Mesenteric fat pad (tissue), 1 donor: ENCODE data around the gene DBT. TPM values are rescaled to one million over a fixed set of nuclear protein-coding genes. Genes with fewer than 3 reads are reported as not detected.
"Not testable (repeated sequence)": the region's sequence is repeated elsewhere in the genome, so short reads cannot be mapped to it uniquely, and the experiment has no call there.

ENCODE experiments used
- DNase-seq: peaks from one replicate; pipeline ENCODE4 v3.0.0-alpha.2; 2020; ENCODE audit warnings: low spot score
- total RNA-seq: library from RNA; stranded (reverse); fragmentation: NEBNext Ultra II Directional; extraction: Animal tissue kit (Norgen Biotek cat#: 25700); gene quantifications from one replicate; pipeline ENCODE4 v1.2.1, GENCODE V29; 2021
- donor health status: DM: yes; HTN: yes; CAD: no.

DBT gene
- total RNA-seq, 1 donor from 2014 or later: 9.3 TPM

DNA sequence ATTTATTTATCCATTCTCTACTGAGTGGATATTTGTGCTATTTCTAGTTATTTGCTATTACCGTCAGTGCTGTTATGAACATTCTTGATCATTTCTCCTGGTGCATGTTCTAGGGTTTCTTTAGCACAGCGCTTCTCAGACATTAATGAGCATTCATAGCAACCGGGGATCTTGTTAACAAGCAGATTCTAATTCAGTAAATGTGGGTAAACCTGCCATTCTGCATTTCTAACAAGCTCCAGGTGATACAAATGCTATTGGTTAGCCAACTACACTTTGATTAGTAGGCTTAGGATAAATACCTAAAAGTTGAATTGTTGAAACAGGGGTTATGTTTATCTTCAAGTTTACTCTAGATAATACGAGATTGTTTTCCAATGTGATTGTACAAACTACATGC, 3.3 kb upstream of the DBT start:
- DNase-seq: no peak

DNA sequence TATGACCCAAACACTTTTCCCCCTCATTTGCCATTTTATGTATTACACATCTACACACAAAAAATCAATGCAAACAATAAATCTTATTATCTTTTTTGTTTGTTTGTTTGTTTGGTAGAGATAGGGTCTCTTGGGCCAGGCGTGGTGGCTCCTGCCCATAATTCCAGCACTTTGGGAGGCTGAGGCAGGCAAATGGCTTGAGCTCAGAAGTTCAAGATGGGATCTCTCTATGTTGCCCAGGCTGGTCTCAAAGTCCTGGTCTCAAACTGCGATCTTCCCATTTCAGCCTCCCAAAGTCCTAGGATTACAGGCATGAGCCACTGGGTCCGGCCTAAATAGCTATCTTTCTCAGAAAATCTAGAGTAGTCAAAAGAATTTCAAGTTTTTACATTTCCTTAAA, 1.2 kb upstream of the DBT start:
- DNase-seq: no peak

- DNase-seq: no peak
Measured at GRCh38 chr1:100250264-100250663, 630 bp upstream of the DBT start.

- no peak for DNase-seq
Measured at GRCh38 chr1:100249155-100249536, 488 bp downstream of the DBT start.

DNA sequence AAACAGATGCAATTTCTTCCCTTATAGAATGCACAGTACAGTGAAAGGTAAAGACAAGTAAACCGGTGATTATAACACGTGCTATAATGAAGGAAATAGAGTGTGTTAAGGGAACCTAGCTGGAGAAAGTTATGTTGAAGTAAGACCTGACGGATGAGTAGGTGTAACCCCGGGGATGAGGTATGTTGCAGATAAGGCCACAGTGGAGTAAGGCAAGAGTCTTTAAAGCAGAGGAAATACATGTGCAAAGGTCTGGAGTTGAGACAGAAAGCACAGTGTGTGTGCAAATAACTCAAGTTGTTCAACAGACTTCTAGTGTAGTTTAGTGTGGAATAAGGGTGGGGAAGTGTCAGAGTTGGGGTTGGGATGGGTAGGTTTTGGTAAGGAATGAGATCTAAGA, 2.9 kb downstream of the DBT start:
- no peak for DNase-seq

- DNase-seq: no peak
Measured at GRCh38 chr1:100240631-100241030, 9.0 kb downstream of the DBT start.

- no peak for DNase-seq
Measured at GRCh38 chr1:100239961-100240360, 9.7 kb downstream of the DBT start.

DNA sequence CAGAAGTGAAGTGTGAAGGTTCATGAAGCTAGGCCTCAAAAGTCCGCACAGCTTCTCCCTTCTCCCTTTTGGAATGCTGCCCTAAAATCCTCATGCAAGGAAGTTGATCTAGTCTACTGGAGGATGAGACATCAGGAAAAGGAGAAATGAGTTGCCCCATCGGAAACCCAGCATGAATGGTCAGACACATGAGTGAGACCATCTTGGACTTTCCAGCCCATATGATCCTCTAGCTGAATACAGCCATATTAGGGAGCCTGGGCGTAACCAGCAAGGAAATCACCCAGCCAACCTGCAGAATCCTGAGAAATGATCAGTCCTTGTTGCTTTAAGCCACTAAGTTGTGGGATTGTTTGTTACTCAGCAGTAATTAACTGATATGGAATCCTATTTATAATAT, 12.5 kb downstream of the DBT start:
- DNase-seq: no peak

DNA sequence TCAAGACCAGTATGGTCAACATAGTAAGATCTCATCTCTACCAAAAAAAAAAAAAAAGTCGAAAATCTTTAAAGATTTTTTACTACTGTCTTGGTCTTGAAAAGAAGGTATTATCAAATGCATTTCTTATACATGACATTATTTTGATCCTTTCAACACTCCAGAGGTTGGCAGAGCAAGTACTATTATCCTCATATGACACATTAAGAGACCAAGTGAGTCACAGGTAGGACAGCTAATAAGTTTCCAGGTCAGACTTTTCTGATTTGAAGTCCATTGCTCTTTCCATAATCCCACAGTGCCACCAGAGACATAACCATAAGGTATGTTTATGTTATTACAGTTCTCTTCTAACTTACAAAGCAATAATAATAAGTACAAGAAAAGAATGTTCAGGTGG, 15.2 kb downstream of the DBT start:
- DNase-seq: no peak

GRCh38 chr1:100233566-100233965, 16.1 kb downstream of the DBT start:
- not testable (repeated sequence) for DNase-seq

- no peak for DNase-seq
Measured at GRCh38 chr1:100232156-100232555, 17.5 kb downstream of the DBT start.

GRCh38 chr1:100231721-100232120, 17.9 kb downstream of the DBT start:
- DNase-seq: no peak

DNA sequence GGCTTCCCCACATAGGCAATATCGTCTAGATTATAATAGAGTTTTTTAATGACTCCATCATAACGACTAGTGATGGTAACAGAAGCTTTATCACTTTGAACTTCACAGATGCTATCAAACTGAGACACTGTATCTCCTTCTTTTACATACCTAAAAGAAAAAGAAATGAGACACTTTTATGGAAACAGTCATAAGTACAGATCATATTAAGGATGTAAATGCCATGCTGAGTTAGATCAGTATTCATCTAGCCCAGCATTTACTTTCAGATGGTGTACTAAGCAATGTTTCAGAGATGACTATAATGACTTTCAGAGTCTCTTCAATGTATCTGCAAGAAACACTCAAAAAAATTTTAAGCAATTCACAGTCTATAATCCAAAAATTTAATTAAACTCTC, 18.9 kb downstream of the DBT start:
- DNase-seq: no peak

DNA sequence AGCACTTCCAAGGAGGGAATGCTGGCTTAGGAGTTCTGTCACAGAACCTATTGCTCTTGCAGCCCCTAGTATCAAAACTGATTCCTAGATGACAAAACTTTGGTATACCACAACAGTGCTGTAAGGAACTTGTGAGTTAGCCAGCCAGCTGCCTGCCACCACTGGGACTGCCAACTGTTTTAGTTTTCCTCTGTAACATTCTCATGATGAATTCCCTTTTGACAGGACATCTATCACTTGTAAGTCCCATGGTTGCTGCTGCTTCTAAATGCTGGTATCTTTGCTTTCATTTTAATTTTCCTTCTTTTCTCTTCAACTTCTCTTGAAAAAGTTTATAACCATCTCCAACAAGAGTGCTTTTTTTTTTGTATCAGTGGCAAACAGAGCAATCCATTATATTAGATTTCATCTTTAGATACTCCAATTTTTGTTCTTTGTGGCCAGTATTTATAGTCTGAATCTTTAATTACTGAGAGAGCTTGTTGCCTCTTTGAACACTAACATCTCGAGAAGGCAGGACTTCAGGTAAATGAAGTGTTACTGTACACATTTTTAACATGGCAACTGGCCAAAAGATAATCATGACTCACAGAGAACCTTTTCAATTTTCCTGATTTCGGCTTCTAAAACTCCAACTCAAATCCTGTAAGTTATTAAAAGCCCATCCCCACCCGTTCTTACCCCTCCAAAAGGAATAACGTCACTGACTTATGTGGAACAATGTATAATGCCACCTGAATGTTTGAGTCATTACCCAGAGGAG, 19.8 kb downstream of the DBT start:
- no peak for DNase-seq

GRCh38 chr1:100222428-100222827, 27.2 kb downstream of the DBT start:
- no peak for DNase-seq

DNA sequence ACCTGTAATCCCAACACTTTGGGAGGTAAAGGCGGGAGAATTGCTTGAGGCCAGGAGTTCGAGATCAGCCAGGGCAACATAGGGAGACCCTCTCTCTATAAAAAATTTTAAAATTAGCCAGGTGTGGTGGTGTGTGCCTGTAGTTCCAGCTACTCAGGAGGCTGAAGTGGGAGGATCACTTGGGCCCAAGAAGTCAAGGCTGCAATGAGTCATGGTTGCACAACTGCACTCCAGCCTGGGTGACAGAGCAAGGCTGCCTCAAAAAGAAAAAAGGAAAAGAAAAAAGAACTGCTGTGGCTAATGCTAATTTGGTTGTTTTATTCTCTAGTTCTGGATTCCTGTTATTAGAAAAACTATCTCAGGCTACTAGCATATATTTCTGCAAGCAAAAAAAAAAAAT, 29.8 kb downstream of the DBT start:
- no peak for DNase-seq

GRCh38 chr1:100219457-100219856, 30.2 kb downstream of the DBT start:
- DNase-seq: no peak

GRCh38 chr1:100217834-100218233, 31.8 kb downstream of the DBT start:
- DNase-seq: no peak

- DNase-seq: no peak
Measured at GRCh38 chr1:100215101-100215500, 34.5 kb downstream of the DBT start.

DNA sequence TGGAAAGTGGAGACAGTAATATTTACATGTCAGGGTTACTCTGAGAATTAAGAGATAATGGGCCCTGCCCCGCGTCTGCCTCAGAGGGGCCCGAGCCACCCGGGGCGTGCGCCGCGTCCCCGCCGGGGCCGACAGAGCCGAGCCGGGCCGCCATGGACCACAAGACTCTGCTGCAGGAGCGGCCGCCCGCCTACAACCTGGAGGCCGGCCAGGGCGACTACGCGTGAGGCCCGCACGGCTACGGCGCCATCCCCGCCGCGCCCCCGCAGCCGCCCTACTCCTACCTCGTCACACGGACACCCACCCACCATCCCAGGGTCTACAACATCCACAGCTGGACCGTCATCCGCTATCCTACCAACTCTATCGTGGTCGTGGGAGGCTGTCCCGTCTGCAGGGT, 36.5 kb downstream of the DBT start:
- no peak for DNase-seq

DNA sequence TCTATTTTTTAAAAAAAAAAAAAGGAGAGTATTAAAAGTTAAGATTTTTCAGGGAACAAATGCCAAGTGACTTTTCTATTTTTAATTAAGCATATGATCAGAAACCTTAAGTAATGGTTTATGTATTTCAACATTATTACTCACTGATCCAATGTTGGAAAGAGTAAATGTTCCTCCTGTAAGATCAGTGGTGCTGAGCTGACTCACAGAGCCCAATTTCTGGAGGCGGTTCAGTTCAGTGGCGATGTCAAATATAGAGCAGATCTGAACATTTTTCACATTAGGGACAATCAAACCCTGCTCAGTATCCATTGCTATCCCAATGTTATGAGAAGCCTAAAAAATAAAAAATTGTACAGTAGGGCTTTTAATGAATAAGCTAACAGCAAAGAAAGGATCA, 43.3 kb downstream of the DBT start:
- no peak for DNase-seq

- not testable (repeated sequence) for DNase-seq
Measured at GRCh38 chr1:100205593-100205992, 44.0 kb downstream of the DBT start.

GRCh38 chr1:100205103-100205502, 44.5 kb downstream of the DBT start:
- not testable (repeated sequence) for DNase-seq

DNA sequence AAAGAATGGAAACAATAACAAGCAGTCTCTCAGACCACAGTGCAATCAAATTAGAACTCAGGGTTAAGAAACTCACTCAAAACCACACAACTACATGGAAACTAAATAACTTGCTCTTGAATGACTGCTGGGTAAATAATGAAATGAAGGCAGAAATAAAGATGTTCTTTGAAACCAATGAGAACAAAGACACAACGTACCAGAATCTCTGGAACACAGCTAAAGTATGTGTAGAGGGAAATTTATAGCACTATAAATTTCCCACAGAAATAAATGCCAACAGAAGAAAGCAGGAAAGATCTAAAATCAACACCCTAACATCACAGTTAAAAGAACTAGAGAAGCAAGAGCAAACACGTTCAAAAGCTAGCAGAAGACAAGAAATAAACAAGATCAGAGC, 46.9 kb downstream of the DBT start:
- not testable (repeated sequence) for DNase-seq
